OCI-LY3 (cell line): ENCODE measurements around the gene BRME1.

Experiments
- H2AFZ ChIP-seq: fragments of 200-600, 300-600 bp; shearing (Covaris generic); 2 replicates; pipeline ENCODE4 v1.6.0; 2014; ENCODE audit warnings: antibody characterized with exemption, low read depth, low read length
- H3K27ac ChIP-seq: fragments of 200-600, 300-600 bp; sonication (generic); 2 replicates; pipeline ENCODE4 v1.5.1; 2014; ENCODE audit warnings: mild to moderate bottlenecking, low read length, moderate library complexity, mixed read lengths
- H3K27me3 ChIP-seq: fragments of 200-600, 300-600 bp; sonication (generic); 2 replicates; pipeline ENCODE4 v1.6.1; 2014; ENCODE audit warnings: low read depth, low read length, mixed read lengths
- H3K36me3 ChIP-seq: fragments of 200-600, 300-600 bp; sonication (generic); replicated peaks from 2 replicates; pipeline ENCODE3; 2014; ENCODE audit warnings: low read depth, low read length, mixed read lengths
- H3K4me1 ChIP-seq: fragments of 300-600, 200-600 bp; sonication (generic); 2 replicates; pipeline ENCODE4 v1.6.1; 2014; ENCODE audit warnings: low read length, mixed read lengths
- H3K4me2 ChIP-seq: fragments of 200-600, 300-600 bp; sonication (generic); 2 replicates; pipeline ENCODE4 v1.6.1; 2014; ENCODE audit warnings: low read length, mixed read lengths
- H3K4me3 ChIP-seq: fragments of 300-600, 200-600 bp; sonication (generic); 2 replicates; pipeline ENCODE4 v1.5.1; 2014; ENCODE audit warnings: antibody characterized with exemption, mild to moderate bottlenecking, low read length, moderate library complexity
- H3K79me2 ChIP-seq: fragments of 300-600, 200-600 bp; shearing (Covaris generic); 2 replicates; pipeline ENCODE4 v1.6.1; 2014; ENCODE audit warnings: mild to moderate bottlenecking, low read length, mixed read lengths
- H3K9ac ChIP-seq: fragments of 300-600, 200-600 bp; shearing (Covaris generic); 2 replicates; pipeline ENCODE4 v1.6.0; 2014; ENCODE audit warnings: mild to moderate bottlenecking, low read length, moderate library complexity
- H3K9me3 ChIP-seq: fragments of 200-600, 300-600 bp; shearing (Covaris generic); 2 replicates; pipeline ENCODE4 v1.6.1; 2014; ENCODE audit warnings: low read length, mixed read lengths; ENCODE audit not compliant: insufficient read depth
- H4K20me1 ChIP-seq: fragments of 200-600, 300-600 bp; sonication (generic); 2 replicates; pipeline ENCODE4 v1.6.1; 2016; ENCODE audit warnings: low read length, mixed read lengths; ENCODE audit not compliant: insufficient read depth
- CTCF ChIP-seq: fragments of 200-600, 300-600 bp; sonication (generic); IDR thresholded peaks from 2 replicates; pipeline ENCODE4 v1.5.1; 2014; ENCODE audit warnings: antibody characterized with exemption, low read length, low read depth
- EZH2phosphoT487 ChIP-seq: fragments of 200-600 bp; shearing (Covaris generic); IDR thresholded peaks from 2 replicates; pipeline ENCODE4 v1.6.1; 2018; ENCODE audit warnings: antibody characterized with exemption, mixed run types, low read depth

Gene BRME1

DNA sequence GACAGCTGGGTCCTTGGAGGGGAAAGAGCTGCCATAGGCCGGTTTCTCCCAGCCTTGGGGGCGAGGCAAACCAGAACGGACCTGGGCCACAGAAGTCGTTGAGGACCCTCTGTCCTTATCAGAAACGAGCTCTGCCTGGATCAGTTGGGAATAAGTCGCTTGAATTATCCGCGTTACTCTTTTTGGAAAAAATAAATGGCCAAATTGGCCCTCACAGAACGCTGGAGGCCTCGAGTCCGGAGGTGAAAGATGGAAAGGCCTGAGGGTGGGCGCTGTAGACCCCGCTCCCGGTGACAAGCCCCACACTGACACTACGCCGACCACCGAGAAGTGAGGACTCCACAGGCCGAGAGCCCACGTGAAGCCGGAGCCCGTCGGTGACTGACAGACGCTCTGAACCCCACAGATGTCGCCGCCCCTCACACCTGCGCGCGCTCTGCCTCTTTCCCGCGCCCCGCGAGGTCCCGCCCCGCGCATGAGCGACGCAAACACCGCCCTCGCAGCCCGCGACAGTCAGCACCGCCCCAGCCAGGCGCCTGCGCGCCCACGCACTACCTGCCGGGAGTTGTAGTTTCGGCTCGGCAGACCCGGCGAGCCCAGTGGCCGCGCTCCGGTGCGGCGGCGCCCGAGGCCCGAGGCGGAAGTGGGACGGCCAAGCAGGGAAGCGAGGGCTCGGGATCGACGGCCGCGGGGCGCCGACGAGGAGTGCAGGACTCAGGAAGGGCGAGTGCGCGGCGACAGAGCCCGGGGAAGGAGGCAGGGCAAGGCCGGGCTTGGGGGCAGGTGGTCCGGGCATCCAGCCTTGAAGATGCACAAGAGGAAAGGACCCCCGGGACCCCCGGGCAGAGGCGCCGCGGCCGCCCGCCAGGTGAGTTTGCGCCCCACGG is at the start of gene BRME1, which contains the start of gene CC2D1A:
Gene BRME1, minus strand, starts transcription at position 484 of the 887 bp plus-strand sequence. CDS start 1,225 bp downstream, outside the sequence.
Gene CC2D1A, plus strand, starts transcription at position 568 of the 887 bp plus-strand sequence. Its CDS starts 241 bp downstream, at position 809.
- peak within 1 kb of the TSS; percentile 83 for H3K9ac ChIP-seq
- H3K27ac ChIP-seq, result peak within 1 kb of the TSS; percentile 36
- H3K9me3 ChIP-seq, result no peaks in the 10 kb centered on the region

GRCh38 chr19:13954185-13954584 is 48.3 kb upstream of the BRME1 start:
- H3K9me3 ChIP-seq, result no peaks in the 10 kb centered on the region
- H4K20me1 ChIP-seq, result peaks cover 10% of the 10 kb centered on the region
- H3K4me2 ChIP-seq, result peak overlapping the region; percentile 95; the same call in 1 of the 2 replicates
- H3K27me3 ChIP-seq, result no peaks in the 10 kb centered on the region
- H3K4me1 ChIP-seq, result peaks cover 12% of the 10 kb centered on the region
- no peak overlapping the region for H3K9ac ChIP-seq
- no peak overlapping the region for H2AFZ ChIP-seq
- peaks cover 17% of the 10 kb centered on the region for H3K79me2 ChIP-seq
- no peak overlapping the region for H3K27ac ChIP-seq
- no peak overlapping the region for H3K4me3 ChIP-seq
- peaks cover 32% of the 10 kb centered on the region for H3K36me3 ChIP-seq
- no peak for TF ChIP-seq CTCF
- TF ChIP-seq EZH2phosphoT487, result no peak

More for the DNA sequence above, at the start of gene BRME1, which contains the start of gene CC2D1A:
- Histone ChIP-seq H2AFZ (peak within 1 kb of the TSS; percentile 92), H3K4me1 (peaks cover 11% of the 10 kb centered on the region), H3K36me3 (peaks cover 9% of the 10 kb centered on the region), H4K20me1 (no peaks in the 10 kb centered on the region), H3K4me2 (peak within 1 kb of the TSS; percentile 96), H3K79me2 (0 out of 2 replicates have a peak, but pooled peaks cover 5% of the 10 kb centered on the region), H3K27me3 (no peaks in the 10 kb centered on the region), H3K4me3 (peak within 1 kb of the TSS; percentile 90)
- no peak for TF ChIP-seq EZH2phosphoT487
- TF ChIP-seq CTCF, result no peak

DNA sequence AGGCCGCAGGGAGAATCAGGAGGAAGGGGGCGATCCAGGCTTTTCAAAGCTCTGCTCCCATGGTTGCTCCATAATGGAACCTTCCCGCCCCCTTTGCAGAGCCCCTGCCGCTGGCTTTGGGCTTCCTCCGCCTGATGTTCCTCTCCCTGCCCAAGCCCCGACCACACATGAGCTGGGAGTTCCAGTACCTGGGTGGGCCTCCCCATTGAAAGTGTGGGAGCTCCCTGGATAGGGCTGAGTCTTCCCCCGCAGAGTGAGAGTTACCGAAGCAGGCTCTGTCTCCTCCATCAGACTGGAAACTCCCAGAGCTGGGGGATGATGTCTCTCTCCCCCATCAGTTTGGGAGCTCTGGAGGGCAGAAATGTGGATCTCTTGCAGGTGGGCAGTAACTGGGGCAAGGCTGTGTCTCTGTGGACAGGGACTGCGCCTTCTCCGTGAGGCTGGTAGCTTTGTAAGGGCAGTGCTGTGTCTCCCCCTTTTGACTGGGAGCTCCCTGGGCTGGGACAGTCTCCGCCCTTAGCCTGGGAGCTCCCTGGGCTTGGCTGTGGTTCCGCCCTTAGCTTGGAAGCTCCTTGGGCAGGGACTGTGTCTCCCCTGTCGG is 47.1 kb upstream of the BRME1 start:
- Histone ChIP-seq H3K27ac (peak overlapping the region; percentile 15; the same call in 1 of the 2 replicates), H2AFZ (no peak overlapping the region), H3K9ac (peak overlapping the region; percentile 82), H4K20me1 (peaks cover 10% of the 10 kb centered on the region), H3K9me3 (no peaks in the 10 kb centered on the region), H3K79me2 (peaks cover 17% of the 10 kb centered on the region), H3K4me2 (peak overlapping the region; percentile 95), H3K27me3 (no peaks in the 10 kb centered on the region), H3K4me3 (peak overlapping the region; percentile 94), H3K36me3 (peaks cover 26% of the 10 kb centered on the region), H3K4me1 (peaks cover 12% of the 10 kb centered on the region)
- TF ChIP-seq EZH2phosphoT487 (no peak), CTCF (no peak)
